HepG2 (cell line): ENCODE data around the gene PLPPR2. TPM values are rescaled to one million over a fixed set of nuclear protein-coding genes. Genes with fewer than 3 reads are reported as not detected.
A peak's percentile ranks its signal among the peaks of the same experiment; 100 is the strongest.

Source experiments
- ADNP ChIP-seq: sonication (generic); formaldehyde crosslinking; IDR thresholded peaks from 2 replicates; pipeline ENCODE4 v1.4.0; 2020; ENCODE audit warnings: missing genetic modification reagents
- FOXK1 ChIP-seq: sonication (generic); formaldehyde crosslinking; IDR thresholded peaks from 2 replicates; pipeline ENCODE4 v1.4.0; 2020; ENCODE audit warnings: low read depth, missing genetic modification reagents, borderline replicate concordance
- FOXM1 ChIP-seq: sonication (generic); formaldehyde crosslinking; IDR thresholded peaks from 2 replicates; pipeline ENCODE4 v1.5.0; 2020; ENCODE audit warnings: missing genetic modification reagents
- HNF1B ChIP-seq: sonication (generic); formaldehyde crosslinking; IDR thresholded peaks from 2 replicates; pipeline ENCODE4 v1.5.1; 2020; ENCODE audit warnings: mild to moderate bottlenecking, moderate library complexity, missing genetic modification reagents
- NFATC3 ChIP-seq: sonication (generic); formaldehyde crosslinking; IDR thresholded peaks from 2 replicates; pipeline ENCODE4 v1.5.1; 2020; ENCODE audit warnings: mild to moderate bottlenecking, missing genetic modification reagents
- NR2F6 ChIP-seq, 2 experiments: IDR thresholded peaks; 2 replicates each; pipeline ENCODE4 v1.6.1; 2016; ENCODE audit warnings: antibody characterized with exemption in 1 of 2, mild to moderate bottlenecking in 1 of 2
- RFX1 ChIP-seq: fragments of 450-650 bp; IDR thresholded peaks from 2 replicates; pipeline ENCODE4 v1.6.1; 2017
- SALL1 ChIP-seq: sonication (generic); formaldehyde crosslinking; IDR thresholded peaks from 2 replicates; pipeline ENCODE4 v1.8.0; 2022; ENCODE audit warnings: mild to moderate bottlenecking, missing genetic modification reagents
- SNRNP70 ChIP-seq: fragments of 200-400 bp; formaldehyde crosslinking; IDR thresholded peaks from 2 replicates; pipeline ENCODE4 v1.6.1; 2017; ENCODE audit warnings: mild to moderate bottlenecking, low read depth, low read length, moderate library complexity
- SOX6 ChIP-seq, 2 experiments: fragments of 450-650 bp in 1 of 2; sonication (generic) in 1 of 2; formaldehyde crosslinking in 1 of 2; IDR thresholded peaks; 2 replicates each; pipeline versions ENCODE4 v1.4.0 to v1.6.1; 2017 to 2020; ENCODE audit warnings: antibody characterized with exemption in 1 of 2, mild to moderate bottlenecking in 1 of 2, missing genetic modification reagents in 1 of 2
- STAT5B ChIP-seq: sonication (generic); formaldehyde crosslinking; IDR thresholded peaks from 2 replicates; pipeline ENCODE4 v1.4.0; 2020; ENCODE audit warnings: missing genetic modification reagents
- TP53 ChIP-seq: sonication (generic); formaldehyde crosslinking; conservative IDR thresholded peaks from 2 replicates; pipeline ENCODE4 v1.4.0; 2020; ENCODE audit warnings: missing genetic modification reagents
- WIZ ChIP-seq: sonication (generic); formaldehyde crosslinking; IDR thresholded peaks from 2 replicates; pipeline ENCODE4 v1.5.1; 2020; ENCODE audit warnings: mild to moderate bottlenecking, missing genetic modification reagents
- ZBTB20 ChIP-seq: sonication (generic); formaldehyde crosslinking; IDR thresholded peaks from 2 replicates; pipeline ENCODE4 v1.8.1; 2023; ENCODE audit warnings: missing genetic modification reagents, low read depth, mild to moderate bottlenecking, borderline replicate concordance
- ZFP41 ChIP-seq: sonication (generic); formaldehyde crosslinking; IDR thresholded peaks from 2 replicates; pipeline ENCODE4 v1.4.0; 2020; ENCODE audit warnings: mild to moderate bottlenecking, missing genetic modification reagents, borderline replicate concordance
- ZNF484 ChIP-seq: sonication (generic); formaldehyde crosslinking; IDR thresholded peaks from 2 replicates; pipeline ENCODE4 v1.5.1; 2020; ENCODE audit warnings: mild to moderate bottlenecking, low read depth, missing genetic modification reagents, borderline replicate concordance
- ZNF780A ChIP-seq: sonication (generic); formaldehyde crosslinking; IDR thresholded peaks from 2 replicates; pipeline ENCODE4 v1.8.0; 2022; ENCODE audit warnings: mild to moderate bottlenecking, missing genetic modification reagents, moderate library complexity
- polyA plus RNA-seq, 8 experiments: library from polyadenylated mRNA; depleted of rRNA in 3 of 8; stranded (reverse) in 7 of 8; unstranded in 1 of 8; fragments of >200 nt; fragmentation: Illumina TruSeq in 4 of 8; extraction: Trizol in 4 of 8; gene quantifications; 2 replicates each; pipeline versions ENCODE4 v1.2.1 to v1.2.3, GENCODE V29; 2011 to 2016; ENCODE audit warnings: low read depth in 4 of 8, missing spikeins in 1 of 8, mixed read lengths in 1 of 8; ENCODE audit not compliant: insufficient read depth in 1 of 8
- total RNA-seq, 5 experiments: library from RNA; depleted of rRNA; stranded (reverse); fragments of >200 nt; fragmentation: Illumina TruSeq; extraction: Trizol; gene quantifications; 2 replicates each; pipeline ENCODE4 v1.2.3, GENCODE V29; 2016; ENCODE audit warnings: low read depth in 1 of 5
- TF ChIP-seq, protein P1 (sequence below): sonication (generic); formaldehyde crosslinking; IDR thresholded peaks from 2 replicates; pipeline ENCODE4 v1.5.0; 2020; ENCODE audit warnings: mild to moderate bottlenecking, missing genetic modification reagents, moderate library complexity
- TF ChIP-seq, protein P2 (sequence below): IDR thresholded peaks from 2 replicates; pipeline ENCODE4 v1.6.1; 2016; ENCODE audit warnings: mild to moderate bottlenecking, missing biosample characterization, missing genetic modification reagents
- TF ChIP-seq, protein P3 (sequence below): sonication (generic); formaldehyde crosslinking; IDR thresholded peaks from 2 replicates; pipeline ENCODE4 v1.4.0; 2020; ENCODE audit warnings: missing genetic modification reagents, mild to moderate bottlenecking, borderline replicate concordance

PLPPR2 gene
- total and polyA plus RNA-seq, 2 of the 13 experiments (the other 11 are each of a cell fraction or from before 2014, with no cell fraction given): 1.5 to 2.1 TPM

DNA sequence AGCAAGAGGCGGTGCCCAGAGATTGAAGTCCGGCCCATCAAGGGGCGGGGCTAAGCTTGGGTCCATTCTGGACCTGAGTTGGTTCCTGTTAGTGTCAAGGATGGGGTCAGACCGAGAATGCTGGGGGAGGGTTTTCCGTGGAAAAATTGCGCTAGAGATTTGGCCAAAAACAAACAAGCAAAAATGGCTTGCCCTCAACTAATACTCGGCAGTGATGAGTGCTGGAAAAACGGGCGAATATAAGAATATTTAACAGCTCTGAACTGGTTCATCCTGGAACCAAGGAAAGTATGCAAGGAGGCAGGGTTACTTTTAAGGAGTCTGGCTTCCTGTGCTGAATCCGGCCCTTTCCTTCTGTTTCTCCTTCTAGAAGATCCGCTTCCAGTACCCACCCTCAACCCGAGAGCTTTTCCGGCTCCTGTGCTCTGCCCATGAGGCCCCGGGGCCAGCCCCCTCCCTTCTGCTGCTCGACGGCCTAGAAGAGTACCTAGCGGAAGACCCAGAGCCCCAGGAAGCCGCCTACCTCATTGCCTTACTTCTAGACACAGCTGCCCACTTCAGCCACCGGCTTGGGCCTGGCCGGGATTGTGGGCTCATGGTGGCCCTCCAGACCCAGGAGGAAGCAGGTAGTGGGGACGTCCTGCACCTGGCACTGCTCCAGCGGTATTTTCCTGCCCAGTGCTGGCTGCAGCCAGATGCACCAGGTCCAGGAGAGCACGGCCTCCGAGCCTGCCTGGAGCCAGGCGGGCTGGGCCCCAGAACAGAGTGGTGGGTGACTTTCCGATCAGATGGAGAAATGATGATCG, 20.1 kb downstream of the PLPPR2 start (continued):
- peak; percentile 90 for TF ChIP-seq NR2F6 (IDR thresholded peaks at IDR 0.05)
- TF ChIP-seq NR2F6 (CRISPR knock-in tag; IDR thresholded peaks at IDR 0.05): peak; percentile 68
- TF ChIP-seq SNRNP70: no peak
- TF ChIP-seq RFX1: no peak
- TF ChIP-seq ZBTB20 (CRISPR knock-in tag): no peak
- no peak for TF ChIP-seq FOXK1 (CRISPR knock-in tag)
- TF ChIP-seq ADNP: no peak
- TF ChIP-seq, protein P1, sequence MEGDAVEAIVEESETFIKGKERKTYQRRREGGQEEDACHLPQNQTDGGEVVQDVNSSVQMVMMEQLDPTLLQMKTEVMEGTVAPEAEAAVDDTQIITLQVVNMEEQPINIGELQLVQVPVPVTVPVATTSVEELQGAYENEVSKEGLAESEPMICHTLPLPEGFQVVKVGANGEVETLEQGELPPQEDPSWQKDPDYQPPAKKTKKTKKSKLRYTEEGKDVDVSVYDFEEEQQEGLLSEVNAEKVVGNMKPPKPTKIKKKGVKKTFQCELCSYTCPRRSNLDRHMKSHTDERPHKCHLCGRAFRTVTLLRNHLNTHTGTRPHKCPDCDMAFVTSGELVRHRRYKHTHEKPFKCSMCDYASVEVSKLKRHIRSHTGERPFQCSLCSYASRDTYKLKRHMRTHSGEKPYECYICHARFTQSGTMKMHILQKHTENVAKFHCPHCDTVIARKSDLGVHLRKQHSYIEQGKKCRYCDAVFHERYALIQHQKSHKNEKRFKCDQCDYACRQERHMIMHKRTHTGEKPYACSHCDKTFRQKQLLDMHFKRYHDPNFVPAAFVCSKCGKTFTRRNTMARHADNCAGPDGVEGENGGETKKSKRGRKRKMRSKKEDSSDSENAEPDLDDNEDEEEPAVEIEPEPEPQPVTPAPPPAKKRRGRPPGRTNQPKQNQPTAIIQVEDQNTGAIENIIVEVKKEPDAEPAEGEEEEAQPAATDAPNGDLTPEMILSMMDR (CRISPR knock-in tag): no peak
- no peak for TF ChIP-seq NFATC3 (CRISPR knock-in tag)
- TF ChIP-seq, protein P2, sequence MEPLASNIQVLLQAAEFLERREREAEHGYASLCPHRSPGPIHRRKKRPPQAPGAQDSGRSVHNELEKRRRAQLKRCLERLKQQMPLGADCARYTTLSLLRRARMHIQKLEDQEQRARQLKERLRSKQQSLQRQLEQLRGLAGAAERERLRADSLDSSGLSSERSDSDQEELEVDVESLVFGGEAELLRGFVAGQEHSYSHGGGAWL (CRISPR knock-in tag): no peak
- no peak for TF ChIP-seq TP53 (CRISPR knock-in tag)
- no peak for TF ChIP-seq ZNF780A (CRISPR knock-in tag)
- no peak for TF ChIP-seq FOXM1
- no peak for TF ChIP-seq ZNF484 (CRISPR knock-in tag)
- no peak for TF ChIP-seq SOX6 (IDR thresholded peaks at IDR 0.05)
- peak; percentile 11; the same call in 1 of the 2 replicates for TF ChIP-seq SOX6 (CRISPR knock-in tag; IDR thresholded peaks at IDR 0.05)
- no peak for TF ChIP-seq HNF1B (CRISPR knock-in tag)
- TF ChIP-seq, protein P3, sequence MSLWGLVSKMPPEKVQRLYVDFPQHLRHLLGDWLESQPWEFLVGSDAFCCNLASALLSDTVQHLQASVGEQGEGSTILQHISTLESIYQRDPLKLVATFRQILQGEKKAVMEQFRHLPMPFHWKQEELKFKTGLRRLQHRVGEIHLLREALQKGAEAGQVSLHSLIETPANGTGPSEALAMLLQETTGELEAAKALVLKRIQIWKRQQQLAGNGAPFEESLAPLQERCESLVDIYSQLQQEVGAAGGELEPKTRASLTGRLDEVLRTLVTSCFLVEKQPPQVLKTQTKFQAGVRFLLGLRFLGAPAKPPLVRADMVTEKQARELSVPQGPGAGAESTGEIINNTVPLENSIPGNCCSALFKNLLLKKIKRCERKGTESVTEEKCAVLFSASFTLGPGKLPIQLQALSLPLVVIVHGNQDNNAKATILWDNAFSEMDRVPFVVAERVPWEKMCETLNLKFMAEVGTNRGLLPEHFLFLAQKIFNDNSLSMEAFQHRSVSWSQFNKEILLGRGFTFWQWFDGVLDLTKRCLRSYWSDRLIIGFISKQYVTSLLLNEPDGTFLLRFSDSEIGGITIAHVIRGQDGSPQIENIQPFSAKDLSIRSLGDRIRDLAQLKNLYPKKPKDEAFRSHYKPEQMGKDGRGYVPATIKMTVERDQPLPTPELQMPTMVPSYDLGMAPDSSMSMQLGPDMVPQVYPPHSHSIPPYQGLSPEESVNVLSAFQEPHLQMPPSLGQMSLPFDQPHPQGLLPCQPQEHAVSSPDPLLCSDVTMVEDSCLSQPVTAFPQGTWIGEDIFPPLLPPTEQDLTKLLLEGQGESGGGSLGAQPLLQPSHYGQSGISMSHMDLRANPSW: no peak
- no peak for TF ChIP-seq STAT5B (CRISPR knock-in tag)
- no peak for TF ChIP-seq ZFP41 (CRISPR knock-in tag)
- peak; percentile 53 for TF ChIP-seq SALL1
- TF ChIP-seq WIZ (CRISPR knock-in tag): 0 out of 2 replicates have a peak, but pooled peaks have one; percentile 52
